DND-41 (cell line): ENCODE measurements around the gene CRBN.

Experiments
- EZH2 ChIP-seq: IDR thresholded peaks from 3 replicates; pipeline ENCODE4 v1.6.1; 2012; ENCODE audit warnings: borderline replicate concordance, low read depth, mild to moderate bottlenecking, moderate library complexity, low read length, inconsistent platforms; ENCODE audit not compliant: severe bottlenecking
- TF ChIP-seq, protein P1 (sequence below): IDR thresholded peaks from 2 replicates; pipeline ENCODE4 v1.5.1; 2012; ENCODE audit warnings: borderline replicate concordance, low read length, moderate library complexity, mild to moderate bottlenecking; ENCODE audit not compliant: poor library complexity, severe bottlenecking; ENCODE audit errors: extremely low read depth

DNA sequence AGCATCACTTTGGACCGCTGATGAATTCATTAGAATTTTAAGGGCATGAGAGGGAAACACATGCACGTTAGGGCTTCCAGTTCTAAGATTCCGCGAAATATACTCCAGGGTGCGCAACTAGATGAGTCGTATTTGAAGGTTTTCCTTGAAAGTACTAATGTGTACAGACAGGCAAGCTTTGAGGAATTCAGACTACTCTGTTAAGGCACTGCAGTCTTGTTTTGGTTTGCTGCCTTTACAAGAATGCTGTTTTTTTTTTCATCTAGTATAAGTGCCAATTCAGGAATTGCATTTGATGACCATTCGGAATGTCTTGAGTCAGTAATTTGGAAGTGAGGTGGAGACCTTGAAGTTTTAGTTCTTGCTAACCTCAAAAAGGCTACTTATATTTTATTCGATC is 33.7 kb downstream of the CRBN start:
- TF ChIP-seq, protein P1, sequence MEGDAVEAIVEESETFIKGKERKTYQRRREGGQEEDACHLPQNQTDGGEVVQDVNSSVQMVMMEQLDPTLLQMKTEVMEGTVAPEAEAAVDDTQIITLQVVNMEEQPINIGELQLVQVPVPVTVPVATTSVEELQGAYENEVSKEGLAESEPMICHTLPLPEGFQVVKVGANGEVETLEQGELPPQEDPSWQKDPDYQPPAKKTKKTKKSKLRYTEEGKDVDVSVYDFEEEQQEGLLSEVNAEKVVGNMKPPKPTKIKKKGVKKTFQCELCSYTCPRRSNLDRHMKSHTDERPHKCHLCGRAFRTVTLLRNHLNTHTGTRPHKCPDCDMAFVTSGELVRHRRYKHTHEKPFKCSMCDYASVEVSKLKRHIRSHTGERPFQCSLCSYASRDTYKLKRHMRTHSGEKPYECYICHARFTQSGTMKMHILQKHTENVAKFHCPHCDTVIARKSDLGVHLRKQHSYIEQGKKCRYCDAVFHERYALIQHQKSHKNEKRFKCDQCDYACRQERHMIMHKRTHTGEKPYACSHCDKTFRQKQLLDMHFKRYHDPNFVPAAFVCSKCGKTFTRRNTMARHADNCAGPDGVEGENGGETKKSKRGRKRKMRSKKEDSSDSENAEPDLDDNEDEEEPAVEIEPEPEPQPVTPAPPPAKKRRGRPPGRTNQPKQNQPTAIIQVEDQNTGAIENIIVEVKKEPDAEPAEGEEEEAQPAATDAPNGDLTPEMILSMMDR = no peak
- no peak for TF ChIP-seq EZH2
